Caco-2 (cell line): ENCODE measurements around the gene NES. TPM values are rescaled to one million over a fixed set of nuclear protein-coding genes. Genes with fewer than 3 reads are reported as not detected.

Source experiments
- BruUV-seq: library from RNA; stranded (reverse); fragments of 400-500 nt; replicated peaks from 2 replicates; lab custom pipeline; 2021; lab: Mats Ljungman, UMichigan
- CTCF ChIA-PET: fragments of 300-600 bp; sonication (Branson Sonifier 250); formaldehyde crosslinking; loops from one replicate; lab custom pipeline; 2022; ENCODE audit warnings: antibody characterized with exemption; lab: Charles Lee
- POLR2A ChIA-PET: fragments of 300-600 bp; sonication (Branson Sonifier 250); formaldehyde crosslinking; loops from one replicate; lab custom pipeline; 2022; ENCODE audit warnings: antibody characterized with exemption; lab: Charles Lee
- DNase-seq, 2 experiments: peaks; one replicate each; pipeline versions ENCODE4 v3.0.0 to v3.0.0-alpha.2; 2020 to 2022
- H3K27me3 ChIP-seq: replicated peaks from 2 replicates; pipeline ENCODE4 v1.6.0; 2011; ENCODE audit warnings: low read length; ENCODE audit not compliant: control insufficient read depth, insufficient read depth
- H3K36me3 ChIP-seq: 2 replicates; pipeline ENCODE4 v1.5.1; 2011; ENCODE audit warnings: low read length; ENCODE audit not compliant: control insufficient read depth, insufficient read depth
- H3K4me1 ChIP-seq: fragments of 250-450 bp; sonication (Bioruptor Pico); 2 replicates; pipeline ENCODE4 v1.5.1; 2020; ENCODE audit warnings: mild to moderate bottlenecking
- H3K4me3 ChIP-seq: 2 replicates; pipeline ENCODE4 v1.5.1; 2011; ENCODE audit warnings: low read depth, mild to moderate bottlenecking, control low read depth, low read length
- H3K9me3 ChIP-seq: fragments of 250-450 bp; sonication (Bioruptor Pico); 2 replicates; pipeline ENCODE4 v1.5.1; 2020; ENCODE audit warnings: mild to moderate bottlenecking, moderate library complexity
- H3K27ac Mint-ChIP-seq: one replicate; pipeline ENCODE4 v1.8.0; 2022; ENCODE audit warnings: mixed read lengths; ENCODE audit not compliant: unreplicated experiment
- H3K27me3 Mint-ChIP-seq: one replicate; pipeline ENCODE4 v1.8.0; 2022; ENCODE audit warnings: mixed read lengths; ENCODE audit not compliant: insufficient read depth, unreplicated experiment
- H3K36me3 Mint-ChIP-seq: one replicate; pipeline ENCODE4 v1.8.0; 2022; ENCODE audit warnings: mild to moderate bottlenecking, mixed read lengths; ENCODE audit not compliant: insufficient read depth, unreplicated experiment
- H3K4me1 Mint-ChIP-seq: one replicate; pipeline ENCODE4 v1.8.0; 2022; ENCODE audit warnings: low read depth, mixed read lengths; ENCODE audit not compliant: unreplicated experiment
- H3K4me3 Mint-ChIP-seq: one replicate; pipeline ENCODE4 v1.8.0; 2022; ENCODE audit warnings: mild to moderate bottlenecking, moderate library complexity, mixed read lengths; ENCODE audit not compliant: unreplicated experiment
- H3K9me3 Mint-ChIP-seq: one replicate; pipeline ENCODE4 v1.8.0; 2022; ENCODE audit warnings: mixed read lengths; ENCODE audit not compliant: unreplicated experiment
- CTCF ChIP-seq, 2 experiments: fragments of 200-600 bp in 1 of 2; IDR thresholded peaks; 1 replicate in 1 of 2; 2 replicates in 1 of 2; pipeline versions ENCODE4 v1.5.1 to v1.8.0; 2011 to 2022; ENCODE audit warnings: antibody characterized with exemption in 1 of 2, control low read depth in 1 of 2, inconsistent platforms in 1 of 2, low read depth in 1 of 2, low read length in 1 of 2, mild to moderate bottlenecking in 1 of 2, moderate library complexity in 1 of 2; ENCODE audit not compliant: insufficient read depth in 1 of 2, severe bottlenecking in 1 of 2, unreplicated experiment in 1 of 2
- intact Hi-C: fragments of 100-400 bp; cut with micrococcal nuclease; formaldehyde crosslinking; loops from one replicate; pipeline ENCODE4 v1.10.0; 2022; ENCODE audit not compliant: unreplicated experiment
- total RNA-seq: library from RNA; stranded (reverse); gene quantifications from 2 replicates; pipeline ENCODE4 v1.2.3, GENCODE V29; 2022

Gene NES
- total RNA-seq, 1 experiment from 2014 or later: 18.0 TPM

GRCh38 chr1:156717351-156717750 lies 40.1 kb upstream of the NES start:
- no peaks in the 10 kb centered on the region; the same call in 1 of the 2 replicates for H3K36me3 ChIP-seq

GRCh38 chr1:156714830-156715229 lies 37.6 kb upstream of the NES start:
- H3K27me3 Mint-ChIP-seq: no peaks in the 10 kb centered on the region
- no TSS peak for BruUV-seq
- H3K27ac Mint-ChIP-seq: no peak overlapping the region
- no peaks in the 10 kb centered on the region for H3K9me3 Mint-ChIP-seq
- ChIA-PET CTCF (interaction anchor here (1.1 to 3.6 kb wide), 3 partner anchors 8 to 25 kb away, joined by 3 to 19 read pairs (median 7); no protein-coding TSS in a partner anchor), POLR2A (interaction anchor here (0.5 to 1.8 kb wide), 2 partner anchors 14 to 71 kb away, joined by 4 to 8 read pairs; partner anchors contain the start of genes ISG20L2 and METTL25B)
- H3K4me1 ChIP-seq: peaks cover 6% of the 10 kb centered on the region
- H3K9me3 ChIP-seq: no peaks in the 10 kb centered on the region
- no peaks in the 10 kb centered on the region for H3K27me3 ChIP-seq
- peaks cover 18% of the 10 kb centered on the region for H3K36me3 Mint-ChIP-seq
- no peaks in the 10 kb centered on the region for H3K4me1 Mint-ChIP-seq
- no peak for DNase-seq
- no peak for TF ChIP-seq CTCF (IDR thresholded peaks at IDR 0.05; ENCODE audit: insufficient read depth in 1 of 2, low read depth in 1 of 2, low read length in 1 of 2, severe bottlenecking in 1 of 2, unreplicated experiment in 1 of 2)
- H3K36me3 ChIP-seq: no peaks in the 10 kb centered on the region
- no peak overlapping the region for H3K4me3 Mint-ChIP-seq
- intact Hi-C loops: no loop called here
- no peak overlapping the region for H3K4me3 ChIP-seq

More at GRCh38 chr1:156717351-156717750, 40.1 kb upstream of the NES start:
- Mint-ChIP-seq H3K27ac (no peak overlapping the region), H3K27me3 (no peaks in the 10 kb centered on the region), H3K36me3 (peaks cover 31% of the 10 kb centered on the region), H3K4me3 (no peak overlapping the region), H3K9me3 (no peaks in the 10 kb centered on the region), H3K4me1 (no peaks in the 10 kb centered on the region)
- CTCF ChIA-PET: no interaction called here
- Histone ChIP-seq H3K9me3 (no peaks in the 10 kb centered on the region), H3K4me1 (peaks cover 2% of the 10 kb centered on the region), H3K27me3 (no peaks in the 10 kb centered on the region), H3K4me3 (no peak overlapping the region)
- DNase-seq: no peak
- intact Hi-C loops: no loop called here
- POLR2A ChIA-PET: no interaction called here
- no TSS peak for BruUV-seq
- no peak for TF ChIP-seq CTCF (IDR thresholded peaks at IDR 0.05; ENCODE audit: insufficient read depth in 1 of 2, low read depth in 1 of 2, low read length in 1 of 2, severe bottlenecking in 1 of 2, unreplicated experiment in 1 of 2)

GRCh38 chr1:156712626-156713025 lies 35.4 kb upstream of the NES start:
- peaks cover 15% of the 10 kb centered on the region for H3K36me3 Mint-ChIP-seq
- H3K4me3 ChIP-seq: no peak overlapping the region
- no peaks in the 10 kb centered on the region for H3K27me3 Mint-ChIP-seq
- POLR2A ChIA-PET: no interaction called here
- H3K27me3 ChIP-seq: no peaks in the 10 kb centered on the region
- H3K36me3 ChIP-seq: no peaks in the 10 kb centered on the region
- H3K4me1 ChIP-seq: peaks cover 6% of the 10 kb centered on the region
- no TSS peak for BruUV-seq
- peak in 1 of 2 experiments; percentile 54 for DNase-seq
- no peak for TF ChIP-seq CTCF (IDR thresholded peaks at IDR 0.05; ENCODE audit: insufficient read depth in 1 of 2, low read depth in 1 of 2, low read length in 1 of 2, severe bottlenecking in 1 of 2, unreplicated experiment in 1 of 2)
- no peaks in the 10 kb centered on the region for H3K9me3 Mint-ChIP-seq
- CTCF ChIA-PET: interaction anchor here (2.2 to 2.9 kb wide), 2 partner anchors 14 to 23 kb away, joined by 9 to 30 read pairs; no protein-coding TSS in a partner anchor
- no peaks in the 10 kb centered on the region for H3K9me3 ChIP-seq
- no peaks in the 10 kb centered on the region for H3K4me1 Mint-ChIP-seq
- no peak overlapping the region for H3K27ac Mint-ChIP-seq
- H3K4me3 Mint-ChIP-seq: no peak overlapping the region
- intact Hi-C loops: no loop called here
